H1 (cell line): Measurements from ENCODE around the gene CCDC14. TPM values are rescaled to one million over a fixed set of nuclear protein-coding genes. Genes with fewer than 3 reads are reported as not detected.
"Not testable (repeated sequence)": the region's sequence is repeated elsewhere in the genome, so short reads cannot be mapped to it uniquely, and the experiment has no call there.

Experiments used
- CTCF ChIA-PET: fragments of 300-600 bp; sonication (Branson Sonifier 250); formaldehyde crosslinking; loops from one replicate; lab custom pipeline; 2021; ENCODE audit not compliant: partially characterized antibody; lab: Charles Lee
- POLR2A ChIA-PET: fragments of 300-600 bp; sonication (Branson Sonifier 250); formaldehyde crosslinking; loops from one replicate; lab custom pipeline; 2021; ENCODE audit warnings: inconsistent platforms; ENCODE audit not compliant: partially characterized antibody; lab: Charles Lee
- DNase-seq, 2 experiments: peaks; one replicate each; pipeline versions ENCODE4 v3.0.0 to v3.0.0-alpha.2; 2010 to 2022; ENCODE audit warnings: low spot score in 2 of 2, low read depth in 1 of 2, mixed read lengths in 1 of 2
- FAIRE-seq: peaks from 2 replicates; lab custom pipeline; 2011; peaks lifted over from hg19 to GRCh38; lab: Jason Lieb, UNC
- H2AFZ ChIP-seq: 2 replicates; pipeline ENCODE4 v1.8.1; 2012; ENCODE audit warnings: low read length, inconsistent platforms
- H2AK5ac ChIP-seq: 2 replicates; pipeline ENCODE4 v1.6.1; 2013; ENCODE audit warnings: low read depth, low read length
- H2BK120ac ChIP-seq: replicated peaks from 2 replicates; pipeline ENCODE3; 2013; ENCODE audit warnings: low read depth, low read length, inconsistent platforms
- H2BK12ac ChIP-seq: 2 replicates; pipeline ENCODE4 v1.6.1; 2013; ENCODE audit warnings: low read depth, low read length
- H2BK15ac ChIP-seq: 2 replicates; pipeline ENCODE4 v1.6.1; 2013; ENCODE audit warnings: low read length
- H2BK20ac ChIP-seq: 2 replicates; pipeline ENCODE4 v1.6.1; 2013; ENCODE audit warnings: low read length
- H2BK5ac ChIP-seq: 2 replicates; pipeline ENCODE4 v1.6.1; 2013; ENCODE audit warnings: low read depth, low read length
- H3K14ac ChIP-seq: 2 replicates; pipeline ENCODE4 v1.6.1; 2013; ENCODE audit warnings: inconsistent platforms; ENCODE audit not compliant: insufficient read length
- H3K18ac ChIP-seq: 2 replicates; pipeline ENCODE4 v1.6.1; 2013; ENCODE audit warnings: low read length; ENCODE audit errors: extremely low read depth
- H3K23ac ChIP-seq: 2 replicates; pipeline ENCODE4 v1.6.1; 2013; ENCODE audit warnings: inconsistent platforms; ENCODE audit not compliant: insufficient read length
- H3K23me2 ChIP-seq: 2 replicates; pipeline ENCODE4 v1.6.1; 2013; ENCODE audit warnings: low read depth, low read length
- H3K27ac ChIP-seq: 2 replicates; pipeline ENCODE4 v1.6.1; 2011; ENCODE audit warnings: low read depth, low read length, inconsistent platforms
- H3K27me3 ChIP-seq, 4 experiments: replicated peaks in 1 of 4; 1 replicate in 1 of 4; 2 replicates in 3 of 4; pipeline versions ENCODE4 v1.6.1 to v1.8.1; 2011 to 2013; ENCODE audit warnings: low read length in 3 of 4, mild to moderate bottlenecking in 3 of 4, inconsistent platforms in 2 of 4, mixed read lengths in 2 of 4, moderate library complexity in 1 of 4; ENCODE audit not compliant: control insufficient read depth in 3 of 4, insufficient read depth in 3 of 4; ENCODE audit errors: extremely low read depth in 1 of 4
- H3K36me3 ChIP-seq, 4 experiments: 2 replicates each; pipeline versions ENCODE4 v1.6.1 to v1.8.1; 2011 to 2013; ENCODE audit warnings: mild to moderate bottlenecking in 4 of 4, low read length in 3 of 4, moderate library complexity in 2 of 4, control low read depth in 1 of 4, inconsistent platforms in 1 of 4; ENCODE audit not compliant: insufficient read depth in 4 of 4, control insufficient read depth in 2 of 4
- H3K4ac ChIP-seq: replicated peaks from 2 replicates; pipeline ENCODE3; 2013; ENCODE audit warnings: low read length, low read depth, mixed read lengths, inconsistent platforms; ENCODE audit not compliant: insufficient read length
- H3K4me1 ChIP-seq, 4 experiments: replicated peaks in 1 of 4; 1 replicate in 1 of 4; 2 replicates in 3 of 4; pipeline versions ENCODE4 v1.6.1 to v1.8.1; 2011 to 2013; ENCODE audit warnings: low read length in 3 of 4, inconsistent platforms in 2 of 4, mixed read lengths in 1 of 4; ENCODE audit not compliant: insufficient read depth in 4 of 4, control insufficient read depth in 3 of 4
- H3K4me2 ChIP-seq, 2 experiments: 2 replicates each; pipeline versions ENCODE4 v1.6.1 to v1.8.1; 2011 to 2013; ENCODE audit warnings: low read depth in 2 of 2, low read length in 2 of 2, control low read depth in 1 of 2, inconsistent platforms in 1 of 2, mild to moderate bottlenecking in 1 of 2; ENCODE audit not compliant: insufficient read depth in 1 of 2
- H3K4me3 ChIP-seq, 4 experiments: fragments of 200-600, 300-600 bp in 1 of 4; sonication (generic), shearing (Covaris generic), sonication (Bioruptor Twin) in 1 of 4; 2 replicates each; pipeline versions ENCODE4 v1.5.1 to v1.8.1; 2011 to 2016; ENCODE audit warnings: low read length in 4 of 4, low read depth in 3 of 4, control low read depth in 2 of 4, inconsistent platforms in 2 of 4, mild to moderate bottlenecking in 2 of 4, mixed read lengths in 1 of 4, moderate library complexity in 1 of 4; ENCODE audit not compliant: insufficient read depth in 2 of 4; ENCODE audit errors: extremely low read depth in 1 of 4
- H3K56ac ChIP-seq: replicated peaks from 2 replicates; pipeline ENCODE3; 2013; ENCODE audit warnings: low read depth, mild to moderate bottlenecking, mixed read lengths, low read length, inconsistent platforms; ENCODE audit not compliant: insufficient read length
- H3K79me1 ChIP-seq: 2 replicates; pipeline ENCODE4 v1.6.1; 2013; ENCODE audit warnings: low read depth, low read length, control low read depth
- H3K79me2 ChIP-seq, 2 experiments: 2 replicates each; pipeline versions ENCODE4 v1.6.1 to v1.8.1; 2012 to 2013; ENCODE audit warnings: low read length in 2 of 2, mild to moderate bottlenecking in 2 of 2, inconsistent platforms in 1 of 2; ENCODE audit not compliant: insufficient read depth in 2 of 2, control insufficient read depth in 1 of 2
- H3K9ac ChIP-seq, 4 experiments: replicated peaks in 1 of 4; 1 replicate in 1 of 4; 2 replicates in 3 of 4; pipeline versions ENCODE4 v1.6.1 to v1.8.1; 2011 to 2013; ENCODE audit warnings: low read depth in 3 of 4, low read length in 3 of 4, control low read depth in 2 of 4, mild to moderate bottlenecking in 2 of 4, moderate library complexity in 2 of 4, inconsistent platforms in 1 of 4; ENCODE audit errors: extremely low read depth in 1 of 4
- H3K9me3 ChIP-seq, 2 experiments: 2 replicates each; pipeline versions ENCODE4 v1.6.1 to v1.8.1; 2012 to 2013; ENCODE audit warnings: mild to moderate bottlenecking in 2 of 2, moderate library complexity in 2 of 2, control low read depth in 1 of 2, inconsistent platforms in 1 of 2, low read depth in 1 of 2, low read length in 1 of 2, mixed read lengths in 1 of 2; ENCODE audit not compliant: insufficient read depth in 2 of 2
- H4K20me1 ChIP-seq, 2 experiments: replicated peaks in 1 of 2; 2 replicates each; pipeline versions ENCODE3 to v1.8.1; 2011 to 2013; ENCODE audit warnings: inconsistent platforms in 2 of 2, low read length in 2 of 2, mild to moderate bottlenecking in 1 of 2; ENCODE audit not compliant: insufficient read depth in 2 of 2, control insufficient read depth in 1 of 2
- H4K5ac ChIP-seq: 2 replicates; pipeline ENCODE4 v1.6.1; 2013; ENCODE audit warnings: low read length, low read depth, mixed read lengths, inconsistent platforms; ENCODE audit not compliant: insufficient read length
- H4K8ac ChIP-seq: 2 replicates; pipeline ENCODE4 v1.8.0; 2013; ENCODE audit warnings: mild to moderate bottlenecking, moderate library complexity, low read length, inconsistent platforms; ENCODE audit not compliant: insufficient read depth; ENCODE audit errors: extremely low read depth
- H4K91ac ChIP-seq: replicated peaks from 2 replicates; pipeline ENCODE3; 2013; ENCODE audit warnings: low read length, mixed read lengths, inconsistent platforms; ENCODE audit not compliant: insufficient read length
- ASH2L ChIP-seq: fragments of 200-600, 300-600 bp; sonication (generic); IDR thresholded peaks from one replicate; pipeline ENCODE4 v1.7.1; 2017; ENCODE audit warnings: low read length
- CREB1 ChIP-seq: IDR thresholded peaks from 2 replicates; pipeline ENCODE4 v1.6.1; 2012; ENCODE audit warnings: inconsistent platforms
- CTCF ChIP-seq, 3 experiments: IDR thresholded peaks; 1 replicate in 2 of 3; 2 replicates in 1 of 3; pipeline versions ENCODE4 v1.5.1 to v1.6.1; 2011; ENCODE audit warnings: low read length in 3 of 3, mild to moderate bottlenecking in 3 of 3, inconsistent platforms in 2 of 3, low read depth in 1 of 3, moderate library complexity in 1 of 3; ENCODE audit not compliant: insufficient read depth in 1 of 3; ENCODE audit errors: control extremely low read depth in 1 of 3
- KDM4A ChIP-seq: IDR thresholded peaks from one replicate; pipeline ENCODE4 v1.7.1; 2012; ENCODE audit warnings: low read depth, mild to moderate bottlenecking, moderate library complexity, low read length, inconsistent platforms; ENCODE audit not compliant: severe bottlenecking
- RAD21 ChIP-seq, 2 experiments: IDR thresholded peaks in 1 of 2; conservative IDR thresholded peaks in 1 of 2; 2 replicates each; pipeline ENCODE4 v1.6.1; 2011; ENCODE audit warnings: low read depth in 2 of 2, low read length in 2 of 2, improper control_type of control experiment in 1 of 2, inconsistent platforms in 1 of 2, mild to moderate bottlenecking in 1 of 2, moderate library complexity in 1 of 2
- YY1 ChIP-seq: IDR thresholded peaks from 2 replicates; pipeline ENCODE4 v1.6.1; 2011; ENCODE audit warnings: low read depth, mild to moderate bottlenecking, low read length
- WGBS, 2 experiments: shearing (Covaris generic) in 1 of 2; methylation state at CpG; one replicate each; pipeline versions ENCODE4 v1.1.6 to v1.1.7; 2013 to 2015; ENCODE audit warnings: low lambda C conversion rate in 2 of 2, mixed read lengths in 2 of 2, inconsistent platforms in 1 of 2, low coverage in 1 of 2, missing lambda C conversion rate in 1 of 2; ENCODE audit not compliant: insufficient replicate concordance in 2 of 2, insufficient coverage in 1 of 2, insufficient read length in 1 of 2; ENCODE audit errors: extremely low coverage in 1 of 2, missing lambda C conversion rate in 1 of 2; 5-methylcytosine and 5-hydroxymethylcytosine counted together
- polyA plus RNA-seq, 7 experiments: library from polyadenylated mRNA; depleted of rRNA in 3 of 7; stranded (reverse) in 5 of 7; unstranded in 2 of 7; fragments of >200 nt in 5 of 7; fragments of 200-250 nt in 2 of 7; gene quantifications; 1 replicate in 5 of 7; 2 replicates in 1 of 7; 4 replicates in 1 of 7; pipeline versions ENCODE4 v1.2.1 to v1.2.3, GENCODE V29; 2011 to 2013; ENCODE audit warnings: missing spikeins in 2 of 7, mixed read lengths in 2 of 7
- total RNA-seq: library from RNA; stranded (reverse); fragmentation: NEBNext Ultra II Directional; extraction: Animal tissue kit (Norgen Biotek cat#: 25700); gene quantifications from 2 replicates; pipeline ENCODE4 v1.2.1, GENCODE V29; 2021

Gene CCDC14
- total and polyA plus RNA-seq, 2 of the 8 experiments (the other 6 are each of a cell fraction or from before 2014, with no cell fraction given): 53.6 to 95.7 TPM

GRCh38 chr3:123979525-123980501 is 18.8 kb upstream of the CCDC14 start:
- not testable (repeated sequence) for H4K5ac ChIP-seq, H4K20me1 ChIP-seq, H2BK5ac ChIP-seq, H2BK12ac ChIP-seq, H3K79me2 ChIP-seq, H2AK5ac ChIP-seq, H3K9me3 ChIP-seq, H4K8ac ChIP-seq, H3K4me1 ChIP-seq, H3K23me2 ChIP-seq, H3K56ac ChIP-seq, H2BK120ac ChIP-seq, H3K23ac ChIP-seq, H2BK15ac ChIP-seq, H2BK20ac ChIP-seq, H3K4ac ChIP-seq, H3K27me3 ChIP-seq, H3K14ac ChIP-seq, H3K79me1 ChIP-seq, H3K27ac ChIP-seq, H3K36me3 ChIP-seq, H4K91ac ChIP-seq, H3K18ac ChIP-seq
- peak in 1 of 2 experiments; percentile 66 for DNase-seq
- peak; percentile 99 for FAIRE-seq
- 32% methylated on average over 27 of the region's 29 CpGs; no CpG with 5 or more reads in 1 of the 2 experiments for WGBS, 2 experiments
- TF ChIP-seq ASH2L (peak; percentile 26), CREB1 (0 out of 2 replicates have a peak, but pooled peaks have one; percentile 10), YY1 (peak; percentile 78; the same call in 1 of the 2 replicates), RAD21 (IDR thresholded peaks at IDR 0.05 in 1 of 2, conservative IDR thresholded peaks at IDR 0.05 in 1 of 2; ENCODE audit: low read depth in 2 of 2, low read length in 2 of 2) (peak; percentile 34 to 42), KDM4A (peak; percentile 26), CTCF (IDR thresholded peaks at IDR 0.05; ENCODE audit: control extremely low read depth in 1 of 3, insufficient read depth in 1 of 3, low read depth in 1 of 3, low read length in 3 of 3) (peak; percentile 17 to 46 (median 18); a peak in 3 of 4 replicates)
- H2AFZ ChIP-seq: peak overlapping the region; percentile 94
- CTCF ChIA-PET: interaction anchor here (0.6 to 1.8 kb wide), 16 partner anchors 10 to 577 kb away, joined by 3 to 16 read pairs (median 3); no protein-coding TSS in a partner anchor
- POLR2A ChIA-PET: interaction anchor here (0.8 kb wide), 1 partner anchor 11 kb away, joined by 3 read pairs; no protein-coding TSS in a partner anchor
- H3K4me3 ChIP-seq: peak overlapping the region; percentile 12 to 56 (median 46); a peak in 7 of 8 replicates
- peak overlapping the region; percentile 40 to 90 for H3K4me2 ChIP-seq
- peak overlapping the region in 2 of 4 experiments; percentile 45; a peak in 3 of 7 replicates for H3K9ac ChIP-seq
